GM21447 (cell line): ENCODE results near the gene TTC7B.

Experiments
- ATAC-seq: cut with Tn5 transposase; IDR thresholded peaks from one replicate; pipeline ENCODE4 v1.9.1; 2021; ENCODE audit not compliant: unreplicated experiment

Gene TTC7B

GRCh38 chr14:90624732-90625400 lies 191.4 kb downstream of the TTC7B start:
- no peak for ATAC-seq

- no peak for ATAC-seq
Observed at GRCh38 chr14:90624227-90624626, 192.0 kb downstream of the TTC7B start.

- ATAC-seq, result no peak
Observed at GRCh38 chr14:90621201-90621600, 195.0 kb downstream of the TTC7B start.

- no peak for ATAC-seq
Observed at GRCh38 chr14:90620568-90621077, 195.6 kb downstream of the TTC7B start.

- no peak for ATAC-seq
Observed at GRCh38 chr14:90619911-90620310, 196.3 kb downstream of the TTC7B start.

GRCh38 chr14:90617961-90618360 lies 198.3 kb downstream of the TTC7B start:
- no peak for ATAC-seq

GRCh38 chr14:90616881-90617280 lies 199.3 kb downstream of the TTC7B start:
- ATAC-seq, result no peak

GRCh38 chr14:90616313-90616712 lies 199.9 kb downstream of the TTC7B start:
- no peak for ATAC-seq

GRCh38 chr14:90615517-90616060 lies 200.6 kb downstream of the TTC7B start:
- no peak for ATAC-seq

GRCh38 chr14:90614696-90615516 lies 201.3 kb downstream of the TTC7B start:
- no peak for ATAC-seq

- no peak for ATAC-seq
Observed at GRCh38 chr14:90613997-90614396, 202.2 kb downstream of the TTC7B start.

- ATAC-seq, result no peak
Observed at GRCh38 chr14:90613453-90613852, 202.8 kb downstream of the TTC7B start.

- no peak for ATAC-seq
Observed at GRCh38 chr14:90612801-90613200, 203.4 kb downstream of the TTC7B start.

- ATAC-seq, result no peak
Observed at GRCh38 chr14:90611936-90612335, 204.3 kb downstream of the TTC7B start.

GRCh38 chr14:90611501-90611900 lies 204.7 kb downstream of the TTC7B start:
- ATAC-seq, result no peak

GRCh38 chr14:90610346-90611040 lies 205.7 kb downstream of the TTC7B start:
- no peak for ATAC-seq

- no peak for ATAC-seq
Observed at GRCh38 chr14:90609376-90609775, 206.9 kb downstream of the TTC7B start.

GRCh38 chr14:90608929-90609341 lies 207.3 kb downstream of the TTC7B start:
- ATAC-seq, result no peak

- no peak for ATAC-seq
Observed at GRCh38 chr14:90608281-90608680, 207.9 kb downstream of the TTC7B start.

GRCh38 chr14:90607141-90607540 lies 209.1 kb downstream of the TTC7B start:
- ATAC-seq, result no peak

- ATAC-seq, result no peak
Observed at GRCh38 chr14:90606434-90606833, 209.8 kb downstream of the TTC7B start.
